ENCODE data around the gene OR52L1.
"Not testable (repeated sequence)": the region's sequence is repeated elsewhere in the genome, so short reads cannot be mapped to it uniquely, and the experiment has no call there.

Gene OR52L1

DNA sequence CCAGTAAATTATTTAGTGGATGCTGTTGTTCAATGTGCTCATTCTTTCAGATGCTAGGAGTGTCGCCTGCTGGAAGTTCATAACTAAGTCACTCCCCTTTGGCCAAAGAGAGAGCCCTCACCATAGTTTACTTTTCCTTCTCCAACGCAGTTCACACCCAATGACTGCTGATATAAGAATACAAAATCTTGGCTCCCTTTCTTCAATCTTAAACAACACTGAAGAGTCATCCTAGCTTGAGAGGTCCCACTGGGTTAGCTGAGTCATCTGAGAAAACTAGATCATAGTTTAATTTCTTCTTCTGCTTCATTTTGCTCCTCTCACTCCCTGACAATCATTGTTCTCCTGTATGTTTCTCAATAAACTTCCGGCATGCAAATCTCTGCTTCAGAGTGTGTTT is 5.4 kb upstream of the OR52L1 start:
- TF ChIP-seq CTCF (conservative IDR thresholded peaks at IDR 0.05; ENCODE audit: low read depth, low read length) = no peak
- H3K4me3 ChIP-seq (ENCODE audit: low read depth, low read length) = no peak overlapping the region
- DNase-seq (ENCODE audit: low read depth) = no peak

DNA sequence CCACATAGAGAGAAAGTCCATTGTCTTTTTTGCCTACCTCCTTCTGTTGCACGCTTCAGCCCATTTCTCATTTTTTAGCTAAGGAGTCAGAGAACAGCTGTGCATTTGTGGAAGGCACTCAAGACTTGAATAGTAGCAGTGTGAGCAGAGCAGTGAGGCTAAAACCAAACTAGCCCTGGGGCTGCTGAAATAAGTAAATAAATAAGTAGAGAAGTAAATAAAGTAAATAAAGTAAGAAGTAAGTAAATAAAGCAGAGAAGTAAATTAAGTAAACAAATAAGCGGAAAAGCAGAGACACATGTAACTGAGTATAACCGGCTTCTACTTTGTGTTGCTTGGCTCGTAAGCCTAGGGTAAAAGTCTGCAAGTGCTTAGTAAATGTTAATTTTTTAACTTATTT is 2.4 kb upstream of the OR52L1 start:
- no peak for DNase-seq (ENCODE audit: low read depth)
- TF ChIP-seq CTCF (conservative IDR thresholded peaks at IDR 0.05; ENCODE audit: low read depth, low read length) = no peak
- no peak overlapping the region for H3K4me3 ChIP-seq (ENCODE audit: low read depth, low read length)

GRCh38 chr11:5983443-5983842 is 3.3 kb downstream of the OR52L1 start:
- DNase-seq (ENCODE audit: low read depth) = no peak
- H3K4me3 ChIP-seq (ENCODE audit: low read depth, low read length) = no peak overlapping the region
- no peak for TF ChIP-seq CTCF (conservative IDR thresholded peaks at IDR 0.05; ENCODE audit: low read depth, low read length)

- no peak for TF ChIP-seq CTCF (conservative IDR thresholded peaks at IDR 0.05; ENCODE audit: low read depth, low read length)
- no peak overlapping the region for H3K4me3 ChIP-seq (ENCODE audit: low read depth, low read length)
- no peak for DNase-seq (ENCODE audit: low read depth)
Measured at GRCh38 chr11:5973530-5973929, 13.3 kb downstream of the OR52L1 start.

DNA sequence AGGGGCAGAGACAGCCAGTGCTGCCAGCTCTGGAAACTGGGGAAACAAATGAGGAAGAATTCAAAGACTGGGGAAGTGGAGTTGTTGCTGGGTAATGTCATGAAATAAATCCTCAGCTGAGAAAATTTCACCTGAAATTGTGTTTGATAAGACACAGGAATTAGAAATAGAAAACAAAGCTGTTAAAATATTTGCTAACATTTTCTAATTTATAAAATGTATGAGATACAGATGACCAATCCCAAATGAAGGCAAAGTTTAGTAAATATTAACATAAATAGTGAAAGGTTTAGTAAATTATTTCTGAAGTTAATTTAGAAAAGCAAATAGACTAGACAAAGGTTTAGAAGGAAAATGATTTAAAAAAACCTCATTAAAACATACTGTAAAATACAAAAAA is 18.4 kb downstream of the OR52L1 start, which contains the start of gene OR56A5:
OR56A5 (minus strand) TSS at position 101 of the 400 bp plus-strand sequence; CDS start at position 101, 0 bp downstream.
- DNase-seq (ENCODE audit: low read depth) = no peak
- no peak for TF ChIP-seq CTCF (conservative IDR thresholded peaks at IDR 0.05; ENCODE audit: low read depth, low read length)
- H3K4me3 ChIP-seq (ENCODE audit: low read depth, low read length) = no peak within 1 kb of the TSS

GRCh38 chr11:5967708-5968107 is 19.1 kb downstream of the OR52L1 start:
- no peak for TF ChIP-seq CTCF (conservative IDR thresholded peaks at IDR 0.05; ENCODE audit: low read depth, low read length)
- DNase-seq (ENCODE audit: low read depth) = no peak
- H3K4me3 ChIP-seq (ENCODE audit: low read depth, low read length) = no peak overlapping the region

DNA sequence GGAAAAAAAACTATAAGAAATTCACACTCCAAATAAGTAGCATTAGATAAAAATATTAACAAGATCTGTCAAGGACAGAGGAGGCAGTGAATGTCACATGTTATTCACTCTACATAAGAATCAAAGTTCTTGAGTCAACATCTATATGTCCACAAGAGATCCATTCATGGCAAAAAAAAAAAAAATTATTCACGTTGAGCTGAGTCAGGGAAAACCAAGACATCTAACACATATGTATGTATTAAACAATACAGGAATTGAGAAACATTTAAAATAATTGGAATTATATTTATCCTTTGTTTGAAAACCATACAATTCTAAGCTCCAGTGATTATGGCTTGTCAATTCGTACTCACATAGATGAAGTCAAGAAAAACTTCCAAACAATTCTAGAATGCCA is 19.8 kb downstream of the OR52L1 start:
- no peak overlapping the region for H3K4me3 ChIP-seq (ENCODE audit: low read depth, low read length)
- no peak for TF ChIP-seq CTCF (conservative IDR thresholded peaks at IDR 0.05; ENCODE audit: low read depth, low read length)
- DNase-seq (ENCODE audit: low read depth) = no peak

DNA sequence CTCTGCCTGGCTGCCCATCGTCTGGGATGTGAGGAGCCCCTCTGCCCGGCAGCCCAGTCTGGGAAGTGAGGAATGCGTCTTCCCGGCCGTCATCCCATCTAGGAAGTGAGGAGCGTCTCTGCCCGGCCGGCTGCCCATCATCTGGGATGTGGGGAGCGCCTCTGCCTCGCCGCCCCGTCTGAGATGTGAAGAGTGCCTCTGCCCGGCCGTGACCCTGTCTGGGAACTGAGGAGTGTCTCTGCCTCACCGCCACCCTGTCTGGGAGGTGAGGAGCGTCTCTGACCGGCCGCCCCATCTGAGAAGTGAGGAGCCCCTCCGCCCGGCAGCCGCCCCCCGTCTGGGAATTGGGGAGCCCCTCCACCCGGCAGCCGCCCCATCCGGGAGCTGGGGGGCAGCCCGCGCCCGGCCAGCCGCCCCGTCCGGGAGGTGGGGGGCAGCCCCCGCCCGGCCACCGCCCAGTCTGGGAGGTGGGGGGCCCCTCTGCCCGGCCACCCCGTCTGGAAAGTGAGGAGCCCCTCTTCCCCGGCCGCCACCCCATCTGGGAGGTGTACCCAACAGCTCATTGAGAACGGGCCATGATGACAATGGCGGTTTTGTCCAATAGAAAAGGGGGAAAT is 26.0 kb downstream of the OR52L1 start:
- DNase-seq (ENCODE audit: low read depth); H3K4me3 ChIP-seq (ENCODE audit: low read depth, low read length): not testable (repeated sequence)
